HuH-7 (cell line): ENCODE data around the gene ABCE1.
"Not testable (repeated sequence)": the region's sequence is repeated elsewhere in the genome, so short reads cannot be mapped to it uniquely, and the experiment has no call there.

Experiments used
- DNase-seq: peaks from one replicate; pipeline ENCODE4 v3.0.0; 2011; ENCODE audit warnings: low spot score

Gene ABCE1

DNA sequence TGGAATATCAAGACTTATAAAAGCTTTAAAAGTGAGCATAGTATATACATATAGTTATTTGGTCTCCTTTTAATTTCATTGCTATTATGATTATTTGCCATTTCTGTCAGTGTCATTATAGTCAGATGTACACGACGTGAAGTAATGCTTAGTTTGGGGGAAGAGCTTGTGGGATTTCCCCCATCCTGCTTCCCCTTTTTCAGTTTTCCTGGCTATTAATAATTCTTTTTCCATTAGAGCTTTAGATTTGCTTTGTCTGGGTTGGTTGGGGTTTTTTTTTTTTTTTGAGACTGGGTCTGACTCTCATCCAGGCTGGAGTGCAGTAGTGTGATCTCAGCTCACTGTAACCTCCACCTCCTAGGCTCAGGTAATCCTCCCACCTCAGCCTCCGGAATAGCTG lies 5.4 kb downstream of the ABCE1 start:
- no peak for DNase-seq

GRCh38 chr4:145107126-145107525 lies 9.0 kb downstream of the ABCE1 start:
- DNase-seq: no peak

DNA sequence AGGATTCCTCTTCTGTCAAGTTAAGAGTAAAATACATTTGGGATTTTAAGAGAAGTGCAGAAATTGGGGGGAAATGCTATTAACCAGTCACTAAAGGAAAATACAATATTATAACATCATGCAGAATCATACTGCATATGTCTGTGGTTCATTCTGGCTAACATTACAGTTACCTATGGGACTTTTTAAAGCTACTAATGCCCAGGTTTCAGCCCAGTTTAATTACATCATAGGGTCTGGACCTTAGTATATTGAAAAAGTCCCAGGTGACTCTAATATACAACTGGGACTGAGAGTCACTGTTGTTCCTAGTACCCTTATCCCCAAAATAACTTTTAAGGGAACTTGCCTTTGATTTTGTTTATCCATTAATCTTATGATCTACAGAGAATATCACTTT lies 10.0 kb downstream of the ABCE1 start:
- DNase-seq: no peak

GRCh38 chr4:145125396-145125795 lies 27.3 kb downstream of the ABCE1 start:
- DNase-seq: no peak

DNA sequence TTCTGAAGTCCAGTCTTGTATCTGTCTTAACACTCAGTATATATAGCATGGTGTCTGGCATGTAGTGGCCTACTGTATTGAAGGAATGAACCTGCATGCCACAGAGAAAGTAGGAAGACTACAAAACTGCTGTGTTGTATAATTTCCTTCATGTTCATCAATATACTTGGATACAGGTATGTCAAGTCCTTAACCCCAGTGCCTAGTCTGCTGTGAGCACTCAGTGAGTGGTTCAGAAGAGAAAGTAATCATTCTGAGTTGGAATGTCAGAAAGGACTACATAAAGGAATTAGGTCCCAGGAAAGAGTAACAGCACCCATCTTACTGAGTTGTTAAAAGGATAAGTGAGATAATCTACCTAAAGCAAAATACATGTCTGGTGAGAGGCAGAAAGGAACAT lies 32.0 kb downstream of the ABCE1 start:
- DNase-seq: no peak

DNA sequence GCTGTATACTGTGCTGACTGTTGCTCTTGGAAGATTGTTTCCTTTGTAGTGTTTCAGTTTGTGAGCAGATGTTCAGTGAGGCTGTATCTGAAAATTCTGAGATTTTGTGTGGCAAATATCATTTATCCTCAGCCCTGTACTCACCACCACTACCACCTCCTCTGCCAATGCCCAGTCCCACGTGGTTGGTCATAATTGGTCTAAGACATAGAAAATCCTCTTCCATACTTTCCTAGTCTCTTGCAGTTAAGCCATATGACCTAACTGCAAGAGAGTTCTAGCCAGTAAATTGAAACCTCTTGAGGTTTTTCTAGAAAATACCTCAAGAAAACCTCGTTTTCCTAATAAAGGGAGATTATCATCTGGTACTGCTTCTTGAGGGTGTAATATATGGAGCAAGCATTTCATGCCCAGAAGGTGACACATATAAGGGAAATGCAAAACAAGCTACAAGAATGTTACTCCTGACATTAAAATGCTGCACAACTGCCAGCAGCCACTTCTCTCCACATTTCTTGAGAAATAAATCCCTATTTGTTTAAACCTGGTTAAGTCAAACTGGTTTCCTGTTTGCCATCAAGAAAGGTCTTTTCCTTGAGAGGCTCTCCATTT lies 32.8 kb downstream of the ABCE1 start:
- no peak for DNase-seq

GRCh38 chr4:145131848-145132247 lies 33.7 kb downstream of the ABCE1 start:
- DNase-seq: no peak

DNA sequence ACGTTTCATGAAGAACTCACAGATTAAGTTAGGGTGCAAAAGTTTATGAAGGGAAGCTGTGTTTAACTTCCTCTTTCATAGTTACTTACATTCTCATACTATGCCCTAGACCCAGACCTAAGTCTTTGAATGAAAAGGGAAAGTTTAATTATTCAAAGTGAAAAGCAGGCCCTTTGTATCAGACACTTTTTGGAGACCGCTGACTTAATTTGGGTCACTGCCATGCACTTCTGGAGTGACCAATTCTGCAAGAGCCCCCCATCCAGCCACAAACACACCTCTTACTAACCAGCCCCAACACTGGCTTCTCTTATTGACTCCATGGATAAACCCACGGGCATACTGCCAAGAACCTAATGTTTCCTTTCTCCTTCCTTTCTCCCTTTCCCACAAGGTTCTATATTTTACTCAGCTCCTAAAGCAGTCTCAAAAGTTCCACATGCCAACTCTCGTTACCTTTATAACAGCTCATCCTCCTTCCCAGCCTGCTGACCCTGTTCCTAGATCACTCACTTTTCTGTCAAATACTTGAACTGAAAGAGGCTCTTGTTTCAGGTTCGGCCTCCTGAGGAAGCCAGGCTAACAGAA lies 34.5 kb downstream of the ABCE1 start:
- no peak for DNase-seq

GRCh38 chr4:145136219-145136618 lies 38.1 kb downstream of the ABCE1 start:
- not testable (repeated sequence) for DNase-seq

DNA sequence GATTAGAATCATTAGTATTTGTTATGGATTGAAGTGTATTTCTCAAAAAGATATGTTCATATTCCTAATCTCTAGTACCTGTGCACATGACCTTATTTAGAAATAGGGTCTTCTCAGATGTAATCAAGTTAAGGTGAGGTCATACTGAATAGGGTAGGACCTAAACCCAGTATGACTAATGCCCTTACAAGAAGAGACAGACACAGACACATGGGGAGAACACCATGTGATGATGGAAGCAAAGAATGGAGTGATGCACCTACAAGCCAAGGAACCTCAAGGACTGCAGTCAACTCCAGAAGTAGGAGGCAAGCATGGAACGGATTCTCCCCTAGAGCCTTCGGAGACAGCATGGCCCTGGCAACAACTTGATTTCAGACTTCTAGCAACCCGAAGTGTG lies 50.9 kb downstream of the ABCE1 start:
- DNase-seq: no peak

DNA sequence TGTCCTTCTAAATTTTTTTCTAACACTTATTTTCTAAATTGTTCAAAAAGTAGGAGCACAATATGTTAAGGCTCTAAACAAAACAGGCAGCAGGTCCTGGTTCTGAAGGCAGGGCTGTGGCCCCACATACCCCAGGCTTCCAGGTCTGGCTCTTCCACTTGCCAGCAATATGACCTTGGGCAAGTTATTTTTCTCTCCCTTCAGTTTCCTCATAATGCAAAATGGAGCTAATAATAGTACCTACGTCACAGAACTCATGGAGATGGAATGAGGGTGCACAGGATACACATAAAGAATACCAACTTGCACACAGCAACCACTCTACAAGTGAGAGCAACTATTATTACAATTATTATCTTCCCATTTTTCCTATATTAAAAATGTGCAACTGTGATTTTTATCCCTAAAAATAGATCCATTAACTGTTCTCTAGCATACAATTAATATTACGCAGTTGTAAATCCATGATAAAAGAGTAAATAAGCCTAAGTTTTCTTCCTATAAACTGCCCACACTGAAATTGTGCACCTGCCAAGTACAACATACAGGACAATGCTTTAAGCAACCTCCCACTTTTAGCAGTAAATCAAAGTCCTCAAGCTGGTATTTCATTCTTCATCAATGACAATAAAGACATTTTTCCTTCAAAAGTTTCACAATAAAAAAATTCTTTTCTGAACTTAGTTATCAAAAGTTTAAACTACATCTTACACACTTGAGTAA lies 55.2 kb downstream of the ABCE1 start:
- no peak for DNase-seq

GRCh38 chr4:145153904-145154298 lies 55.8 kb downstream of the ABCE1 start:
- DNase-seq: no peak

GRCh38 chr4:145154573-145154972 lies 56.5 kb downstream of the ABCE1 start:
- DNase-seq: no peak

DNA sequence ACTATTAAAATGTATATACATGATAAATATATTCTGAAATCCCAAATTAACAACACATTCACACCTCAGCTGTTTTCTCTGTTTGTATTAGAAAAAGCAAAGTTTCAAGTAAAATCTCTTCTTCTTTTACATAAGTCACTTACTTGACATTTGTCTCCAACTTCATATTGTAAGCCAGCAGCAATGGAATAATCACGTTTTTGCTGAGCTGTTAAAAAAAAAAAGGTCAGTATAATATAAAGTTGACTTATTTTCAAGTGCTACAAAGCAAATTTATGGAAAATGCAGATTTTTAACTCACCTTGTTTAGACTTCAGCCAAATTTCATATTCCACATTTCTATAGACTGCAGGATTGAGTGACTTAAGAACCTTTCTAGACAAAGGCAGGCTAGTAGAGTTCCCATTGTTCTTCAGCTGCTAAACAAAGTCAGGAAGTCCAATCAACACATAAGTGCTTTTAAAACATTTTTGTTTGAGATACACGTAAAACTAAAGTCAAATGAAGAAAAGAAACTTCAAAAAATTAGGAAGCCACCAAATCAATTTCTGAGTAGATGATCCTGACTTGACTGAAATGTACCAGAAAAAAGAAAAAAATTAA lies 57.3 kb downstream of the ABCE1 start:
- no peak for DNase-seq

DNA sequence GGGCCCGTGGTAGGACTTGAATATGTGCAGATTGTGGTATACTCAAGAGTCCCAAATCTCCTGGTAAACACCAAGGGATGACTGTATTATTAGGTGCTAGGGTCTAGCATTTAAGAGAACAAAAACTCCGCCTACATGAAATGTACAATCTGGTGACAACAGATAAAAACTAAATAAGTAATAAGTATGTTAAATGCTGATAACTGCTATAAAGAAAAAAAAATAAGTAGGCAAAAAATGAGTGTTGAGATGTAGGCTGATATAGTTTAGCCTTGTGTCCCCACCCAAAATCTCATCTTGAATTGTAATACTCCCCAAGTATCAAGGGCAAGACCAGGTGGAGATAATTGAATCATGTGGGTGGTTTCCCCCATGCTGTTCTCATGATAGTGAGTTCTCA lies 58.9 kb downstream of the ABCE1 start:
- no peak for DNase-seq

- no peak for DNase-seq
Measured at GRCh38 chr4:145161549-145161948, 63.4 kb downstream of the ABCE1 start.

DNA sequence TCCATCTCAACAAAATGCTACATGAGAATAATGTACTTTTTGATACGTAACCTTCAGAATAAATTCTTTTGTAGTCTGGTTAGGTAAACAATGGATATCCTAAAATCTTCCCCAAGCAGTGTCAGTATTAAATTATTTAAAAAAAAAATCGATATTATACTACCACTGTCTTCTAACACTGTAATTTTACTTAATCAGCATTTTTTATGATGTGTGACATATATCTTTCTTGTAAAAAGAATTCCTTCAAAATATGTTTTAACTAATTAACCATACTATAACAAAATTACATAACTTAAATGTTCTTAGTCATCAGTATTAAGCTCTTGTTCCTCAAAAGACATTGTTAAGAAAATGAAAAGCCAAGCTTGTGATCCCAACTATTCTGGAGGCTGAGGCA lies 69.8 kb downstream of the ABCE1 start:
- DNase-seq: no peak

DNA sequence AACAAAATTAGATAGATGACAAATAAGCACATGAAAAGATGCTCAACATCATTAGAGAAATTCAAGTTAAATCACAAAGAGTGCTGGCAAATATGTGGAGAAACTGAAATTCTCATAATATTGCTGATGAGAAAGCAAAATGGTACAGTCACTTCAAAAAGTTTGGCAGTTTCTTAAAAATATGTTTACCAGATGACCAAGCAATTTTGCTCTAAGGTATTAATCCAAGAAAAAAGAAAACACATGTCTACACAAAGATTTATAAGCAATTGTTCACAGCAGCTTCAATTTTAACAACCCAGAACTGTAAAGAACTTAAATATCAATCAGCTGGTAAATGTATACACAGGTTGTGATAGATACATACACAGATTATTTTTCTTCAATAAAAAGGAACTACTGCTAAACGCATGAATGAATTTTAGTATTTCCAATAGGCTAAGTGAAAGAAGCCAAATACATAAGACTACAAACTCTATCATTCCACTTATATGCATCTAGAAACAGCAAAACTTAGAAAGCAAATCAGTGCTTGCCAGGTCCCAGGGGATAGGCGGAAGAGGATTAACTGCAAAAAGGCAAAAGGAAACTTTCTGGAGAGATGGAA lies 70.6 kb downstream of the ABCE1 start:
- DNase-seq: no peak

GRCh38 chr4:145170223-145170622 lies 72.1 kb downstream of the ABCE1 start:
- no peak for DNase-seq

- DNase-seq: no peak
Measured at GRCh38 chr4:145171911-145172310, 73.8 kb downstream of the ABCE1 start.

GRCh38 chr4:145176641-145177432 lies 78.7 kb downstream of the ABCE1 start:
- DNase-seq: no peak

DNA sequence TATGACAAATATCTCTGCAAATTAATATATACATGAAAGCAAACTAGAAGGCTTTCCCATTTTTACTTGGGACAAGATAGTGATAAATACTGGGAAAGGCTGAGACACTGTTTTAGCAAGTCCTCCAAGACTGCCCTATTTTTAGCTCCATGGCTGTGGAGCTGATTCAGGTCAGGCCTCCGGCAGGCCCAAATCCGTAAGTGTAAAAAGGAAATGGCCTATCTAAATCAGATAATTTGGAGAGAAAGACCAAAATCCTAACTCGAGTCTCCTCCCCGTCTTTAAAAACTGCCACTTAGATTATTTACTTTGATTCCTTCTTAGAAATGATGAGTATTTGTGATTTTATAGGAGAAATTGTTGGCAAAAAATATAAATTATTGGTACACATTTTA lies 79.4 kb downstream of the ABCE1 start:
- no peak for DNase-seq
